ENCODE data around the gene OLFM1. TPM values are rescaled to one million over a fixed set of nuclear protein-coding genes. Genes with fewer than 3 reads are reported as not detected.
"Not testable (repeated sequence)": the region's sequence is repeated elsewhere in the genome, so short reads cannot be mapped to it uniquely, and the experiment has no call there.

The OLFM1 gene
- total RNA-seq, 1 donor from 2014 or later, result 47.8 TPM

- no peak for DNase-seq (ENCODE audit: low spot score)
Observed at GRCh38 chr9:135105938-135106491, 18.5 kb downstream of the OLFM1 start.

- no peak for DNase-seq (ENCODE audit: low spot score)
Observed at GRCh38 chr9:135106551-135107270, 19.2 kb downstream of the OLFM1 start.

GRCh38 chr9:135107581-135108235 is 20.2 kb downstream of the OLFM1 start:
- DNase-seq (ENCODE audit: low spot score), result no peak

- no peak for DNase-seq (ENCODE audit: low spot score)
Observed at GRCh38 chr9:135108831-135109510, 21.5 kb downstream of the OLFM1 start.

GRCh38 chr9:135109650-135110049 is 22.2 kb downstream of the OLFM1 start:
- no peak for DNase-seq (ENCODE audit: low spot score)

GRCh38 chr9:135110416-135110815 is 22.9 kb downstream of the OLFM1 start:
- DNase-seq (ENCODE audit: low spot score), result no peak

- DNase-seq (ENCODE audit: low spot score), result not testable (repeated sequence)
Observed at GRCh38 chr9:135111600-135111999, 24.1 kb downstream of the OLFM1 start.

- no peak for DNase-seq (ENCODE audit: low spot score)
Observed at GRCh38 chr9:135116371-135116770, 28.9 kb downstream of the OLFM1 start.

GRCh38 chr9:135116881-135117280 is 29.4 kb downstream of the OLFM1 start:
- DNase-seq (ENCODE audit: low spot score), result no peak

GRCh38 chr9:135117281-135117680 is 29.8 kb downstream of the OLFM1 start:
- DNase-seq (ENCODE audit: low spot score), result no peak

GRCh38 chr9:135119496-135120064 is 32.1 kb downstream of the OLFM1 start:
- DNase-seq (ENCODE audit: low spot score), result no peak

GRCh38 chr9:135120249-135120648 is 32.8 kb downstream of the OLFM1 start:
- no peak for DNase-seq (ENCODE audit: low spot score)

- no peak for DNase-seq (ENCODE audit: low spot score)
Observed at GRCh38 chr9:135122316-135122715, 34.8 kb downstream of the OLFM1 start.

- no peak for DNase-seq (ENCODE audit: low spot score)
Observed at GRCh38 chr9:135123126-135123772, 35.8 kb downstream of the OLFM1 start.

GRCh38 chr9:135123773-135124134 is 36.3 kb downstream of the OLFM1 start:
- no peak for DNase-seq (ENCODE audit: low spot score)

- no peak for DNase-seq (ENCODE audit: low spot score)
Observed at GRCh38 chr9:135126451-135127187, 39.2 kb downstream of the OLFM1 start.

- no peak for DNase-seq (ENCODE audit: low spot score)
Observed at GRCh38 chr9:135127718-135128670, 40.5 kb downstream of the OLFM1 start.

GRCh38 chr9:135129137-135129695 is 41.7 kb downstream of the OLFM1 start:
- no peak for DNase-seq (ENCODE audit: low spot score)

GRCh38 chr9:135130207-135130976 is 42.9 kb downstream of the OLFM1 start:
- no peak for DNase-seq (ENCODE audit: low spot score)

All from ureter (tissue), 1 donor.